ENCODE results near the gene SLC22A23.

The SLC22A23 gene

GRCh38 chr6:3405182-3405518, 51.7 kb downstream of the SLC22A23 start:
- TF ChIP-seq GATA2 (IDR thresholded peaks at IDR 0.05; ENCODE audit: low read depth, low read length) (no peak), GATA3 (IDR thresholded peaks at IDR 0.05; ENCODE audit: low read depth, low read length) (no peak)

GRCh38 chr6:3403238-3404173, 53.3 kb downstream of the SLC22A23 start:
- TF ChIP-seq GATA3 (IDR thresholded peaks at IDR 0.05; ENCODE audit: low read depth, low read length): no peak
- TF ChIP-seq GATA2 (IDR thresholded peaks at IDR 0.05; ENCODE audit: low read depth, low read length): no peak

DNA sequence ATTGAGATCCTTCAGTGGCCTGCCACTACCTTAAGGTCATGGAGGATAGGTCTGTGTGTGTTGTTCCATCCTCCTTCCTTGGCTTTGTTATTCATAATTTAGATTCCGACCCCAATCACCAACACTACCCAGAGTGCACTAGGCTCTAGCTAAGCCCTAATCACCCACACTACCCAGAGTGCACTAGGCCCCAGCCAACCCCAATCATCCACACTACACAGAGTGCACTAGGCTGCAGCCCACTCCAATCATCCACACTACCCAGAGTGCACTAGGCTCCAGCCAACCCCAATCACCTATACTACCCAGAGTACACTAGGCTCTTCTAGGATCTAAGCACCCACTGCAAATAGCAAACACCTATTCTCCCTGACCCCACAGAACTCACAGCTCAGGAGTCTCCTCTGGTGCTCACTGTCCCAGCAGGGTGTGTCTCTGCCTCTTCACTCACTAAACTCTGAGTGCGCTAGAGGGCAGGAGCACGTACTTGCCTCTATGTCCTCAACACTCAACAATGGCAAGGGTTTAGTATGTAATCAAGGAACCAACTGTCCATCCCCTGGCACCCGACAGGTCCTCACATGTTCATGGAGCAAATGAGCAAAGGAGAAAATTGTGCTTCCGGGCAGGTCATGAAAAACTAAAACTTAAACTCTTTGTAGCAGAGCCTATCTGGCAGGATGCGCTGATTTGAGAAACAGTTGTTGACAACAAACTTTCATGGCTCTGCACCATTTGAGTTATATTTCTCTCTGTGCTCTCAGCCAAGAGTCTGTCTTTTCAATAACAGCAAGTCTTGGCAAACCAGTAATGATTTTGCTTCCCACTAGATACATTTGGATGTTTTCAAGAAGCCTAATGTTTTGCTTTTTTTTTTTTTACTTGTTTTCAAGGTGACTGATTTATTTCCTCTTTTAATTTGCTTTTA, 54.3 kb downstream of the SLC22A23 start:
- TF ChIP-seq GATA2 (IDR thresholded peaks at IDR 0.05; ENCODE audit: low read depth, low read length) (no peak), GATA3 (IDR thresholded peaks at IDR 0.05; ENCODE audit: low read depth, low read length) (no peak)

GRCh38 chr6:3400162-3400561, 56.7 kb downstream of the SLC22A23 start:
- TF ChIP-seq GATA2 (IDR thresholded peaks at IDR 0.05; ENCODE audit: low read depth, low read length): no peak
- no peak for TF ChIP-seq GATA3 (IDR thresholded peaks at IDR 0.05; ENCODE audit: low read depth, low read length)

DNA sequence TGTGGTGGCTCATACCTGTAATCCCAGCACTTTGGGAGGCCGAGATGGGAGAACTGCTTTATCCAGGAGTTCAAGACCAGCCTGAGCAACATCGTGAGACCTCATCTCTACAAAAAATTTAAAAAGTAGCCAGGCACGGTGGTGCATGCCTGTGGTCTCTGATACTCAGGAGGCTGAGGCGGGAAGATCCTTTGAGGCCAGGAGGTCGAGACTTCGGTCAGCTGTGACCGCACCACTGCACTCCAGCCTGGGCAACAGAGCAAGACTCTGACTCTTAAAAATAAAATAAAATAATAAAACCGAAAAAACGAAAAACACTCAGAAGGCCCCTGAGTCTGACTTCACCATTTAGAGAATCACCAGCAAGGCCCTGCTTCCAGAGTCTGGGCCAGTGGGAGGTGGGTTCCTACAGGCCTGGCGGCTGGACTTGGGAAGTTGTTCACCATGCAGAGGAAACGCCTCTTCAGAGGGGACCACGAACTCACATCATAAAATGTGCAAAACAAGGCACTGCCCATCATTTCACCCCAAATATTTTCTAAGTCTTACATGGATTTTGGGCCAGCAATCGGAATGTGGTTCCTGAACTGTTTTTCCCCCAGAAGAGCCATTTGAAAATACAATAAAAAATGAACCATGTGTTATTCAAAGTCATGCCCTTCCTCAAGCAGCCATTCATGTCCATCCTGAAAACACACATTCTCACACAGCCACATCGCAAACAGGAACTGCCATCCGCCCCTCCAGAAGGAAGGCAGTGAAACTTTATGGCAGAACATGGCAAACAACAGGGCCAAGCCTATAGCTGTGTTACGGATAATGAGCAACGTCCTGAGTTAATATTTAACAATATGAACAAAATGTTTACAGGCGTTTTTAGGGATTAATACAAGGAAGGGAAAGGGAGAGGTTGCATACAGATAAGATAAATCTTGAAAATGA, 57.8 kb downstream of the SLC22A23 start:
- TF ChIP-seq GATA2 (IDR thresholded peaks at IDR 0.05; ENCODE audit: low read depth, low read length) (no peak), GATA3 (IDR thresholded peaks at IDR 0.05; ENCODE audit: low read depth, low read length) (no peak)

DNA sequence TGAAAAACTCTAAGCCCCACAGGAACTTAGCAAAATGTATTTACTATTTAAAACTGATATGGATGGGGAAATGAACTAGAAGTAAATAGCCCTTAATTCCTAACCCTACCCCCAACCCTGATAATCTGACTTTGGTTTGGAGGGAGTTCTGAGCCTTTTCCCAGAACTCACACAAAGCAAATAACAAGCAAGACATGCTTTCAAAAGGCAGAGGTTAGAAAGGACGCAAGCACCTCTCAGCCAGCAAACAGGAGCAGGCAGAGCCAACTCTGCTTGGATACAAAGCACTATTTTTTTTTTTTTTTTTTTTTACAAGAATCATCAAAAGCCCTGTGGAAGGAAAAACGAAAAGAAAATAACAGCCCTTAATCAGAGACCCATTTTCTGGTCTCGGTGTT, 58.7 kb downstream of the SLC22A23 start:
- TF ChIP-seq GATA3 (IDR thresholded peaks at IDR 0.05; ENCODE audit: low read depth, low read length) (no peak), GATA2 (IDR thresholded peaks at IDR 0.05; ENCODE audit: low read depth, low read length) (no peak)

DNA sequence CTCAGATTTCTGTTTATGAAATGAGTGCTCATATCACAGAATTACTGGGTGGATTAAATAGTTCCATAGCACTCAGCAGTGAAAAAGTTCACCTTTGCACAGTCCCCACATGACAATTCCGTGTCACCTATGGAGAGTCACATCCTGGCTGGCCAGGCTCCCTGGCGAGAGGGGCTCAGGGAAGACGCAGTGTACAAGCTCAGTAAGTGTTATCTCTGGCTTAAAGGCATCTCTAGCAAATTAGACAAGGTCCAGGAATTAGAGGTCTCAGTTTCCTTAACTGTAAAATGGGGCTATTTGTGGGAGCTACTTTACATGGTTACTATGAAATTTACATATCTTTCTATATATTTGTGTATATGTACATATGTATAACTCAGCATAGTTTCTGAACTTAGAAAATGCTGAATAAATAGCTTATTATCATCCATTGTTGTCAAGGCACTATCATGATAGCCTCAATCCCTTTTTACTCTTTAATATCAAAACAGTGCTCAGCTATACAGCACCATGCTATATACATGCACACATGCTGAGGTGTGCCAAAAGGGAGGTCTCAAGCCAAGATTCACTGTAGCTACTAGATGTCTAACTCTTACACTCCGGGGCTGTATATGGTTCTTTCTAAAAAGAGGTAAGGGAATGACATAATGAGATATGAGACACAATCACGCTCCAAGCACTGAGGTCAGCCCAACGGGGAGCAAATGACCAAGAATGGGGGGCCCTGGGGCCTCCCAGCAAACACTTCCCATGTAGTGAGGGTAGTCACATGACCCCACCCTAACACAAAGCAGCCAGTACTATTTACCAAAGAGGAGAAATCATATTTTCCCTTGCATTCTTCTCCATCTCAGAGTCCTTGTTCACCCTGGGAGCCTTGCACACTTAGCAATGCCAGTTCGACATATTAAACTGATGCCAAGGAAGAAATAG, 59.4 kb downstream of the SLC22A23 start:
- TF ChIP-seq GATA2 (IDR thresholded peaks at IDR 0.05; ENCODE audit: low read depth, low read length) (no peak), GATA3 (IDR thresholded peaks at IDR 0.05; ENCODE audit: low read depth, low read length) (no peak)

GRCh38 chr6:3396503-3397180, 60.2 kb downstream of the SLC22A23 start:
- no peak for TF ChIP-seq GATA3 (IDR thresholded peaks at IDR 0.05; ENCODE audit: low read depth, low read length)
- no peak for TF ChIP-seq GATA2 (IDR thresholded peaks at IDR 0.05; ENCODE audit: low read depth, low read length)

DNA sequence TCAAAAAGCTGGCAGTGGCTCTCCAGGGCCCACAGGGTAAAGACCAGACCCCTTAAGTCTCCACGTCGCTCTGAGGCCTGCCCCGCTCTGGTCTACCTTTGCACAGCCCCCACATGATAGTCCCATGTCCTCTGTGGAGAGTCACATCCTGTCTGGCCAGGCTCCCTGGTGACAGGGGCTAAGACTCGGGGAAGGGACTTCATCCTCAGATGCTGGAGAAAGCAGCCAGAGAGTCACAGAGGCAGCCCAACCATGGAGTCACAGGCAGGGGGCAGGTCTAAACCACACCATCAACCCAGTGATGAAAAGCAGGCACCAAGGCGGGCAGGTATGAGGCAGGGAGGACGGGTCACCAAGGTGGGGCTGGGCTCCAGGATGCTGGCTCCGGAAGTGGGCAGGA, 62.2 kb downstream of the SLC22A23 start:
- no peak for TF ChIP-seq GATA3 (IDR thresholded peaks at IDR 0.05; ENCODE audit: low read depth, low read length)
- no peak for TF ChIP-seq GATA2 (IDR thresholded peaks at IDR 0.05; ENCODE audit: low read depth, low read length)

DNA sequence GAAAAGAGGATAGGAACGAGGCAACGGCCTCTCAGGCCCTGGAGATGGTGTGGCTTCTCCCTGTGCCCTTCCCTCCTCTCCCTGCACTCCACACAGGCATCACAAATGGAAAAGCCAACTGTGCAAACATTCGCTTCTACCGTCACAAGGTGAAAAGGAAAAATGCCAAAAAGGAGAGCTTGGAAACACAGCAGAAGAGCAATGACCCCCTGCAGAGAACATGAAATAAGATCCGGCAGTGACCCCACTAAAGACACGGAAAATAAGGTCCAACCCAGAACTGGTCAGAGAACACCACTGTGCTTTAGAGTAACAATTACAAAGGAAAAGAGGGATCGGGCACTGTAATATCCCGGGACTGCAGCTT, 63.0 kb downstream of the SLC22A23 start:
- TF ChIP-seq GATA3 (IDR thresholded peaks at IDR 0.05; ENCODE audit: low read depth, low read length): no peak
- TF ChIP-seq GATA2 (IDR thresholded peaks at IDR 0.05; ENCODE audit: low read depth, low read length): no peak

DNA sequence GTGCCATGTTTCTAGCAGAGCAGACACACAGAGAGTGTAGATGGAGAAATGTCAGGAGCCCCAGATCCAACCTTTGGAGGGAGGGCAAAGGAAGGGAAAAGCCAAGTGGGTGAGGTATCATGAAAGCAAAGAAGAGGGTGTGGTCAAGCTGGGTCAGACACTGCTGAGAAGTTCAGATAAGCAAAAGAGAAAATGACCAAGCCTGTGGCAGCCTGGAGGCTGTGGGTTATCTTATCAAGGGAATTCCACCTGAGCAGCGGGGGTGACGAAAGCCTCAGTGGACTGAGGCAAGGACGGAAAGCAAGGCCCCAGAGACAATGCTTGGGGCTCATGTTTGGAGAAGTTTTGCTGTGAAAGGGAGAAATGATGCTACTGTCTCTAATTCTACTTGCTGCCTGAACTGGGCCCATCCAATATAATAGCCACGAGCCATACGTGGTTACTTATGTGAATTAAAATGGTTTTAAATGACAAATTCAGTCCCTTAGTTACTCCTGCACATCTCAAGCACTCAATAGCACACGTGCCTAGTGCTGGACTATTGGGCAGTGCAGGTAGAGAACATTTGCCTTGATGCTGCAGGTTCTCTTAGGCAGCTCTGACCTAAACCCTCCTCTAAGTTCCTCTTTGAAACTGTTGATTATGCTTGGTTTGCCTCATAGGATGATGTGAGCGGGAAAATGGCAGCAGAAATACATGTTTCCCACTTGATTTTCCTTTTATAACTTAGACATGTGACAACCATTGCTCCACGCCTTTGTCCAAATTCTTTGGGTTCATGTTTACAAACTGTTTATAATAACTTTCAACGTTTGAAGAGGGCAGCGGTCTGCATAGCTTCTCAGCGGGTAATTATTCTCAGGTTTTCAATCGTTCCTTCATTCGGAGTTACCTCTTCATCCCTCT, 63.7 kb downstream of the SLC22A23 start:
- TF ChIP-seq GATA2 (IDR thresholded peaks at IDR 0.05; ENCODE audit: low read depth, low read length): no peak
